Measurements from ENCODE around the gene EPO. TPM values are rescaled to one million over a fixed set of nuclear protein-coding genes. Genes with fewer than 3 reads are reported as not detected.

EPO gene
- total RNA-seq, 4 donors from 2014 or later, result 1.1 TPM; not detected in 3

DNA sequence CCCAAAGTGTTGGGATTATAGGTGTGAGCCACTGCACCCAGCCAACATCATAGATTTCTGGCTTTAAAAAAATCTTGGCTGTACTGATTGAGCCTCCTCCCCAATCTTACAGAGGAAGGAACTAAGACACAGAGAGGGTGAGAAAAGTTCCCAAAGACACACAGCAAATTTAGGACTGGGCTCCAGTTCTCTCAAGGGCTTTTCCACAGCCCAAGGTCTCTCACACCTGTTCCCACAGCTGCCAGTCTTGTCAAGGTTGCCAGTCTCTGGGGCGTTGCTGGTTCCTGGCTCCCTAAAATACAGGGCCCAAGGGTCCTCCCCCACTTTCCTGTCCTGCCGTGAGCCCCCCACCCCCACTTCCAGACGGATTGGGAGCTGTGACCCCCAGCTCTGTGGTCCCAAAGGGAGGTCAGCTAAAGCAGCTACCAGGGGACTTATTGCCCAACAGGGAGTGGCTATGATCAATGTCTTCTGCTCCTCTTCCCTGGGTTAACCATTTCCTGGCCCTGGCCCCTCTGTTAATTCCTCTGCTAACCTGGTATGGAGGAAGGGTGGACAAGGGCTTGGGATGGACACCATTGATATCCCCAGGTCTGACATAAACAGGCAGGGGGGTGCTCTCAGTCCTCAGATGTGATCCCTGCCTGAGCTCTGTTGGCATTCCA, 10.0 kb downstream of the EPO start:
- Histone ChIP-seq H3K36me3 (no peaks in the 10 kb centered on the region), H3K27me3 (no peaks in the 10 kb centered on the region), H3K27ac (no peak overlapping the region), H3K4me3 (no peak overlapping the region), H3K9me3 (no peaks in the 10 kb centered on the region), H3K4me1 (no peaks in the 10 kb centered on the region)
- intact Hi-C loops (cut with DNase I; ENCODE audit: low total_unique reads), result no loop called here
- TF ChIP-seq POLR2A (IDR thresholded peaks at IDR 0.05) (no peak), CTCF (IDR thresholded peaks at IDR 0.05) (no peak)
- DNase-seq, result no peak

DNA sequence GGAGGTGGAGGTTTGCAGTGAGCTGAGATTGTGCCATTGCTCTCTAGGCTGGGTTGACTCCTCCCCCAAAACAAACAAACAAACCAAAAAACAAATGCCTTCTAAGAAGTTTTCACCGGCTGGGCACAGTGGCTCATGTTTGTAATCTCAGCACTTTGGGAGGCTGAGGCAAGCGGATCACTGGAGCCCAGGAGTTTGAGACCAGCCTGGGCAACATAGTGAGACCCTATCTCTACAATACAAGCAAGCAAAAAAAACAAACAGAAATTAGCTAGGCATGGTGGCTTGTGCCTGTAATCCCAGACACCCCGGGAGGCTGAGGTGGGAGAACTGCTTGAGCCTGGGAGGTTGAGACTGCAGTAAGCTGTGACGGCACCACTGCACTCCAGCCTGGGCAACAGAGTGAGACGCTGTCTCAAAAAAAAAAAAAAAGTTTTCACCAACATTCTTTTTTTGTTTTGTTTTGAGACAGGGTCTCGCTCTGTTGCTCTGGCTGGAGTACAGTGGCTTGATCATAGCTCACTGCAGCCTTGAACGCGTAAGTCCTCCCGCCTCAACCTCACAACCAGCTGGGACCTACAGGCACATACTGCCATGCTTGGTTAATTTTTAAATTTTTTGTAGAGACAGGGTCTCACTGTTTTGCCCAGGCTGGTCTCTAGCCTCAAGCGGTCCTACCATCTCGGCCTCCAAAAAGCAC, 11.8 kb downstream of the EPO start:
- H3K36me3 ChIP-seq, result no peaks in the 10 kb centered on the region
- TF ChIP-seq CTCF (IDR thresholded peaks at IDR 0.05) (no peak), POLR2A (IDR thresholded peaks at IDR 0.05) (no peak)
- H3K4me1 ChIP-seq, result no peaks in the 10 kb centered on the region
- DNase-seq, result no peak
- H3K9me3 ChIP-seq, result no peaks in the 10 kb centered on the region
- H3K27ac ChIP-seq, result no peak overlapping the region
- H3K27me3 ChIP-seq, result no peaks in the 10 kb centered on the region
- intact Hi-C loops (cut with DNase I; ENCODE audit: low total_unique reads), result no loop called here
- H3K4me3 ChIP-seq, result no peak overlapping the region

GRCh38 chr7:100735730-100736129, 15.5 kb downstream of the EPO start:
- Histone ChIP-seq H3K27ac (no peak overlapping the region), H3K4me3 (no peak overlapping the region), H3K36me3 (no peaks in the 10 kb centered on the region), H3K4me1 (no peaks in the 10 kb centered on the region), H3K9me3 (no peaks in the 10 kb centered on the region), H3K27me3 (no peaks in the 10 kb centered on the region)
- intact Hi-C loops (cut with DNase I; ENCODE audit: low total_unique reads), result no loop called here
- TF ChIP-seq POLR2A (IDR thresholded peaks at IDR 0.05) (no peak), CTCF (IDR thresholded peaks at IDR 0.05) (no peak)
- no peak for DNase-seq

DNA sequence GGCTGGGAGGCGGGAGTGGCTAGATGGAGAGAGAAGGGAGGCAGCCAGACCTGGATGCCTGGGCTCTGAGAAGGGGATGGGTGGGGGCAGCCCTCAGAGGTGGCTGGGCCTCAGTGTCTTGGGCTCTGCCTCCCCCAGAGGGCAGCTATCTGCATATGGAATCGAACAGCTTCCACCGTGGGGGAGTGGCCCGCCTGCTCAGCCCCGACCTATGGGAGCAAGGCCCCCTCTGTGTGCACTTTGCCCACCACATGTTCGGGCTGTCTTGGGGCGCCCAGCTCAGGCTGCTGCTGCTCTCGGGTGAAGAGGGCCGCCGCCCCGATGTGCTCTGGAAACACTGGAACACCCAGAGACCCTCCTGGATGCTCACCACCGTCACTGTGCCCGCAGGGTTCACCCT, 16.4 kb downstream of the EPO start:
- Histone ChIP-seq H3K36me3 (no peaks in the 10 kb centered on the region), H3K4me3 (no peak overlapping the region), H3K27ac (no peak overlapping the region), H3K4me1 (no peaks in the 10 kb centered on the region), H3K9me3 (no peaks in the 10 kb centered on the region), H3K27me3 (no peaks in the 10 kb centered on the region)
- DNase-seq, result no peak
- TF ChIP-seq CTCF (IDR thresholded peaks at IDR 0.05) (no peak), POLR2A (IDR thresholded peaks at IDR 0.05) (no peak)
- intact Hi-C loops (cut with DNase I; ENCODE audit: low total_unique reads), result no loop called here

- no peaks in the 10 kb centered on the region for H3K36me3 ChIP-seq
- intact Hi-C loops (cut with DNase I; ENCODE audit: low total_unique reads), result no loop called here
- no peak for TF ChIP-seq CTCF (IDR thresholded peaks at IDR 0.05)
- TF ChIP-seq POLR2A (IDR thresholded peaks at IDR 0.05), result no peak
- no peak overlapping the region for H3K27ac ChIP-seq
- DNase-seq, result no peak
- H3K4me3 ChIP-seq, result no peak overlapping the region
- no peaks in the 10 kb centered on the region for H3K4me1 ChIP-seq
- no peaks in the 10 kb centered on the region for H3K27me3 ChIP-seq
- H3K9me3 ChIP-seq, result no peaks in the 10 kb centered on the region
These were observed 19.7 kb downstream of the EPO start for GRCh38 chr7:100739934-100740333.
